GM19397 (cell line): ENCODE measurements around the gene KCNG4.
"Not testable (repeated sequence)": the region's sequence is repeated elsewhere in the genome, so short reads cannot be mapped to it uniquely, and the experiment has no call there.

Source experiments
- ATAC-seq: cut with Tn5 transposase; IDR thresholded peaks from one replicate; pipeline ENCODE4 v1.9.1; 2021; ENCODE audit warnings: mild to moderate bottlenecking, moderate library complexity; ENCODE audit not compliant: unreplicated experiment

Gene KCNG4

GRCh38 chr16:84236671-84237070, 3.1 kb downstream of the KCNG4 start:
- ATAC-seq, result no peak

GRCh38 chr16:84234321-84235241, 5.2 kb downstream of the KCNG4 start:
- ATAC-seq, result no peak

GRCh38 chr16:84233748-84234147, 6.1 kb downstream of the KCNG4 start:
- no peak for ATAC-seq

GRCh38 chr16:84232969-84233368, 6.8 kb downstream of the KCNG4 start:
- ATAC-seq, result no peak

- ATAC-seq, result no peak
These were observed 7.8 kb downstream of the KCNG4 start for GRCh38 chr16:84232060-84232459.

GRCh38 chr16:84229471-84229870, 10.3 kb downstream of the KCNG4 start:
- no peak for ATAC-seq

GRCh38 chr16:84228256-84228838, 11.5 kb downstream of the KCNG4 start:
- ATAC-seq, result no peak

- no peak for ATAC-seq
These were observed 12.3 kb downstream of the KCNG4 start for GRCh38 chr16:84227548-84227947.

GRCh38 chr16:84226026-84226425, 13.8 kb downstream of the KCNG4 start:
- no peak for ATAC-seq

- no peak for ATAC-seq
These were observed 14.2 kb downstream of the KCNG4 start for GRCh38 chr16:84225571-84225970.

GRCh38 chr16:84225126-84225525, 14.7 kb downstream of the KCNG4 start:
- ATAC-seq, result no peak

GRCh38 chr16:84224554-84224953, 15.3 kb downstream of the KCNG4 start:
- ATAC-seq, result no peak

- ATAC-seq, result no peak
These were observed 16.4 kb downstream of the KCNG4 start for GRCh38 chr16:84223456-84223855.

GRCh38 chr16:84220851-84221250, 19.0 kb downstream of the KCNG4 start:
- no peak for ATAC-seq

GRCh38 chr16:84218956-84219355, 20.9 kb downstream of the KCNG4 start:
- ATAC-seq, result no peak

GRCh38 chr16:84218176-84218823, 21.5 kb downstream of the KCNG4 start:
- ATAC-seq, result no peak

- ATAC-seq, result not testable (repeated sequence)
These were observed 23.7 kb downstream of the KCNG4 start for GRCh38 chr16:84216144-84216543.

GRCh38 chr16:84215531-84215930, 24.3 kb downstream of the KCNG4 start:
- ATAC-seq, result no peak

GRCh38 chr16:84214451-84215066, 25.3 kb downstream of the KCNG4 start:
- ATAC-seq, result no peak

- ATAC-seq, result no peak
These were observed 27.2 kb downstream of the KCNG4 start for GRCh38 chr16:84212631-84213030.

- ATAC-seq, result no peak
These were observed 27.7 kb downstream of the KCNG4 start for GRCh38 chr16:84212154-84212553.
